K562 (cell line): ENCODE data around the gene UBLCP1. TPM values are rescaled to one million over a fixed set of nuclear protein-coding genes. Genes with fewer than 3 reads are reported as not detected.

Source experiments
- ATAC-seq: fragments of 200-7000 bp; cut with Tn5 transposase; 3 replicates; pipeline ENCODE4 v1.9.1; 2020; ENCODE audit warnings: moderate library complexity
- BruUV-seq: library from RNA; stranded (reverse); fragments of 400-500 nt; replicated peaks from 2 replicates; lab custom pipeline; 2021; lab: Mats Ljungman, UMichigan
- CTCF ChIA-PET: fragments of 300-600 bp; formaldehyde crosslinking; extraction: SDS; loops from one replicate; lab custom pipeline; 2021; ENCODE audit warnings: low intra/inter-chr PET ratio; lab: Yijun Ruan, JAX
- POLR2A ChIA-PET: fragments of 300-600, 350-650 bp; sonication (Branson Sonifier 250); formaldehyde crosslinking; extraction: SDS; loops from one replicate; lab custom pipeline; 2021; ENCODE audit warnings: antibody characterized with exemption, inconsistent platforms; lab: Yijun Ruan, JAX
- DNase-seq, 4 experiments: peaks; one replicate each; pipeline versions ENCODE4 v3.0.0 to v3.0.0-alpha.2; 2011 to 2018; ENCODE audit warnings: low spot score in 3 of 4, mixed read lengths in 3 of 4; ENCODE audit errors: extremely low read depth in 1 of 4
- FAIRE-seq: peaks from 2 replicates; lab custom pipeline; 2011; peaks lifted over from hg19 to GRCh38; lab: Jason Lieb, UNC
- H2AFZ ChIP-seq: 2 replicates; pipeline ENCODE4 v1.6.0; 2011; ENCODE audit warnings: low read depth, low read length, control low read depth, inconsistent platforms
- H3K27ac ChIP-seq: fragments of 200-600 bp; 3 replicates; pipeline ENCODE4 v1.8.0; 2011; ENCODE audit warnings: low read depth, mild to moderate bottlenecking, control low read depth, inconsistent platforms, low read length, moderate library complexity, mixed read lengths; ENCODE audit errors: extremely low read depth
- H3K27me3 ChIP-seq, 2 experiments: fragments of 300-600 bp in 1 of 2; 2 replicates in 1 of 2; 3 replicates in 1 of 2; pipeline versions ENCODE4 v1.6.0 to v1.8.0; 2011; ENCODE audit warnings: inconsistent platforms in 2 of 2, low read length in 2 of 2, mild to moderate bottlenecking in 1 of 2, mixed read lengths in 1 of 2, moderate library complexity in 1 of 2; ENCODE audit not compliant: control insufficient read depth in 2 of 2, insufficient read depth in 2 of 2
- H3K36me3 ChIP-seq: fragments of 300-600 bp; 3 replicates; pipeline ENCODE4 v1.8.0; 2011; ENCODE audit warnings: mild to moderate bottlenecking, low read length, inconsistent platforms; ENCODE audit not compliant: control insufficient read depth, insufficient read depth
- H3K4me1 ChIP-seq, 2 experiments: fragments of 200-600 bp in 1 of 2; replicated peaks in 1 of 2; 2 replicates in 1 of 2; 3 replicates in 1 of 2; pipeline versions ENCODE4 v1.5.1 to v1.8.0; 2011; ENCODE audit warnings: inconsistent platforms in 2 of 2, low read length in 2 of 2, mild to moderate bottlenecking in 1 of 2, mixed read lengths in 1 of 2, moderate library complexity in 1 of 2; ENCODE audit not compliant: control insufficient read depth in 2 of 2, insufficient read depth in 2 of 2
- H3K4me2 ChIP-seq: 2 replicates; pipeline ENCODE4 v1.6.1; 2011; ENCODE audit warnings: low read length, control low read depth, inconsistent platforms, mixed read lengths; ENCODE audit not compliant: insufficient read depth
- H3K4me3 ChIP-seq: fragments of 200-600 bp; sonication (generic), shearing (Covaris generic); 2 replicates; pipeline ENCODE4 v1.5.1; 2016; ENCODE audit warnings: control low read depth, inconsistent platforms
- H3K79me2 ChIP-seq: fragments of 200-600 bp; 3 replicates; pipeline ENCODE4 v1.8.0; 2011; ENCODE audit warnings: low read length, inconsistent platforms; ENCODE audit not compliant: control insufficient read depth, insufficient read depth
- H3K9ac ChIP-seq, 2 experiments: 2 replicates each; pipeline versions ENCODE4 v1.6.0 to v1.6.1; 2011; ENCODE audit warnings: low read depth in 2 of 2, low read length in 2 of 2, control low read depth in 1 of 2, inconsistent platforms in 1 of 2, mild to moderate bottlenecking in 1 of 2, mixed read lengths in 1 of 2; ENCODE audit not compliant: insufficient read depth in 1 of 2
- H3K9me1 ChIP-seq: one replicate; pipeline ENCODE4 v1.6.0; 2011; ENCODE audit warnings: inconsistent platforms, mild to moderate bottlenecking, low read length, moderate library complexity; ENCODE audit not compliant: control insufficient read depth, insufficient read depth
- H3K9me3 ChIP-seq: replicated peaks from 2 replicates; pipeline ENCODE4 v1.5.1; 2011; ENCODE audit warnings: low read depth, low read length, inconsistent platforms; ENCODE audit not compliant: control insufficient read depth, insufficient read depth
- H4K20me1 ChIP-seq: replicated peaks from 2 replicates; pipeline ENCODE4 v1.6.1; 2011; ENCODE audit warnings: low read length, inconsistent platforms, mixed read lengths; ENCODE audit not compliant: control insufficient read depth, insufficient read depth
- CBFA2T2 ChIP-seq: fragments of 450-650 bp; conservative IDR thresholded peaks from 2 replicates; pipeline ENCODE4 v1.6.1; 2017; ENCODE audit warnings: mild to moderate bottlenecking
- KAT8 ChIP-seq: fragments of 450-650 bp; IDR thresholded peaks from 2 replicates; pipeline ENCODE4 v1.6.1; 2016; ENCODE audit warnings: low read depth, mild to moderate bottlenecking
- L3MBTL2 ChIP-seq: fragments of 450-650 bp; IDR thresholded peaks from 2 replicates; pipeline ENCODE4 v1.6.1; 2016; ENCODE audit warnings: mild to moderate bottlenecking, moderate library complexity
- MAFK ChIP-seq: IDR thresholded peaks from 2 replicates; pipeline ENCODE4 v1.6.1; 2011; ENCODE audit warnings: low read length, improper control_type of control experiment
- MCM5 ChIP-seq: fragments of 450-650 bp; IDR thresholded peaks from 2 replicates; pipeline ENCODE4 v1.6.1; 2016; ENCODE audit warnings: low read depth
- NELFE ChIP-seq: IDR thresholded peaks from 2 replicates; pipeline ENCODE4 v1.6.1; 2011; ENCODE audit warnings: mild to moderate bottlenecking; ENCODE audit not compliant: insufficient read depth, insufficient read length
- NFE2 ChIP-seq: IDR thresholded peaks from 2 replicates; pipeline ENCODE4 v1.6.1; 2014; ENCODE audit warnings: antibody characterized with exemption, low read depth
- PHF20 ChIP-seq: fragments of 450-650 bp; IDR thresholded peaks from 2 replicates; pipeline ENCODE4 v1.6.1; 2018; ENCODE audit not compliant: partially characterized antibody
- RFX5 ChIP-seq: IDR thresholded peaks from 2 replicates; pipeline ENCODE4 v1.6.1; 2011; ENCODE audit warnings: low read depth, mild to moderate bottlenecking, improper control_type of control experiment, low read length
- SMARCB1 ChIP-seq: IDR thresholded peaks from 2 replicates; pipeline ENCODE4 v1.6.1; 2011; ENCODE audit warnings: improper control_type of control experiment, low read depth; ENCODE audit not compliant: insufficient read length
- ZNF121 ChIP-seq: sonication (generic); formaldehyde crosslinking; conservative IDR thresholded peaks from 2 replicates; pipeline ENCODE4 v1.8.0; 2022; ENCODE audit warnings: missing genetic modification reagents
- ZNF174 ChIP-seq: fragments of 250-450 bp; sonication (Bioruptor Pico); IDR thresholded peaks from 2 replicates; pipeline ENCODE4 v1.4.0; 2020; ENCODE audit warnings: mild to moderate bottlenecking
- ZNF23 ChIP-seq: fragments of 250-450 bp; sonication (Bioruptor Pico); IDR thresholded peaks from 2 replicates; pipeline ENCODE4 v1.4.0; 2020; ENCODE audit warnings: mild to moderate bottlenecking
- ZNF232 ChIP-seq: sonication (generic); formaldehyde crosslinking; IDR thresholded peaks from 2 replicates; pipeline ENCODE4 v1.8.0; 2022; ENCODE audit warnings: mild to moderate bottlenecking, missing genetic modification reagents
- WGBS: fragments of 100-300 bp; shearing (Covaris generic); methylation state at CpG from one replicate; pipeline ENCODE4 v1.1.6; 2016; ENCODE audit warnings: low coverage, mixed read lengths; ENCODE audit not compliant: insufficient coverage; ENCODE audit errors: missing lambda C conversion rate; 5-methylcytosine and 5-hydroxymethylcytosine counted together
- in situ Hi-C: fragments of 300-500 bp; cut with MboI; formaldehyde crosslinking; loops from 4 replicates; pipeline ENCODE4 v1.15.0; 2018; ENCODE audit warnings: inconsistent platforms, mixed read lengths
- intact Hi-C: fragments of 100-400 bp; cut with micrococcal nuclease; formaldehyde crosslinking; loops from 2 replicates; pipeline ENCODE4 v1.14.2; 2022
- polyA plus RNA-seq, 8 experiments: library from polyadenylated mRNA; depleted of rRNA in 4 of 8; stranded (reverse) in 5 of 8; unstranded in 3 of 8; fragments of >200 nt; fragmentation: Nextera tagmentation in 2 of 8; fragmentation: Illumina TruSeq in 1 of 8; extraction: Ambion mirVana in 2 of 8; extraction: Trizol in 1 of 8; gene quantifications; 2 replicates each; pipeline versions ENCODE4 v1.2.1 to v1.2.3, GENCODE V29; 2011 to 2014; ENCODE audit warnings: inconsistent platforms in 1 of 8, missing spikeins in 1 of 8
- total RNA-seq, 7 experiments: library from RNA; depleted of rRNA in 6 of 7; stranded (reverse); fragments of >200 nt in 6 of 7; fragmentation: Illumina TruSeq in 2 of 7; extraction: Trizol in 2 of 7; gene quantifications; 2 replicates each; pipeline versions ENCODE4 v1.2.1 to v1.2.3, GENCODE V29; 2011 to 2021; ENCODE audit warnings: low replicate concordance in 1 of 7
- TF ChIP-seq, protein P1 (sequence below): sonication (generic); formaldehyde crosslinking; IDR thresholded peaks from 2 replicates; pipeline ENCODE4 v1.8.0; 2022; ENCODE audit warnings: mild to moderate bottlenecking, missing genetic modification reagents, borderline replicate concordance
- TF ChIP-seq, protein P2 (sequence below): sonication (generic); formaldehyde crosslinking; IDR thresholded peaks from 2 replicates; pipeline ENCODE4 v1.8.1; 2022; ENCODE audit warnings: missing genetic modification reagents

The UBLCP1 gene
- total and polyA plus RNA-seq, 9 of the 15 experiments (the other 6 are each of a cell fraction or from before 2014, with no cell fraction given), result 18.8 to 39.8 (median 30.2) TPM

DNA sequence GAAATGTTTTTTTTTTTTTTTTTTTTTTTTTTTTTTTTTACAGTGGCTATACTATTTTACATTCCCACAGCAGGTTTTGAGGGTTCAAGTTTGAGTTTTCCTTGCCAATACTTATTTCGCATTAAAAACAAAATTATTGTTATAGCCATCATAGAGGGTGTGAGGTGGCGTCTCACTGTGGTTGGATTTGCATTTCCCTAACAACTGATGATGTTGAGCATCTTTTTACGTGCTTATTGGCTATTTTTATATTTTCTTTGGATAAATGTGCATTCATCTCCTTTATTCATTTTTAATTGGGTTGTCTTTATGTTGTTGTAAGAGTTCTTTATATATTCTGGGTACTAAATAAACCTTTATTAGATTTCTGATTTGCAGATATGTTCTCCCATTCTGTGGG is 18.9 kb upstream of the UBLCP1 start:
- no peak for DNase-seq
- BruUV-seq, result no TSS peak
- H3K27ac ChIP-seq, result no peak overlapping the region
- H3K27me3 ChIP-seq, result no peaks in the 10 kb centered on the region
- H3K9me1 ChIP-seq, result no peaks in the 10 kb centered on the region
- in situ Hi-C loops, result no loop called here
- peaks cover 0 to 12% of the 10 kb centered on the region in 2 experiments; a peak in 3 of 5 replicates for H3K4me1 ChIP-seq
- FAIRE-seq, result no peak
- no peak overlapping the region for H2AFZ ChIP-seq
- H3K36me3 ChIP-seq, result no peaks in the 10 kb centered on the region
- 40% methylated on average over 3 of the region's 3 CpGs for WGBS
- no peaks in the 10 kb centered on the region for H3K9me3 ChIP-seq
- ChIA-PET POLR2A (interaction anchor here (1.2 kb wide), 1 partner anchor 8 kb away, joined by 3 read pairs; no protein-coding TSS in a partner anchor), CTCF (no interaction called here)
- no peak overlapping the region for H3K4me2 ChIP-seq
- H3K9ac ChIP-seq, result no peak overlapping the region
- no peak overlapping the region for H3K4me3 ChIP-seq
- H3K79me2 ChIP-seq, result no peaks in the 10 kb centered on the region
- no peak for ATAC-seq
- H4K20me1 ChIP-seq, result no peaks in the 10 kb centered on the region
- intact Hi-C loops, result no loop called here
- TF ChIP-seq ZNF121 (CRISPR knock-in tag) (no peak), ZNF23 (no peak), MAFK (no peak), RFX5 (peak; percentile 89)

DNA sequence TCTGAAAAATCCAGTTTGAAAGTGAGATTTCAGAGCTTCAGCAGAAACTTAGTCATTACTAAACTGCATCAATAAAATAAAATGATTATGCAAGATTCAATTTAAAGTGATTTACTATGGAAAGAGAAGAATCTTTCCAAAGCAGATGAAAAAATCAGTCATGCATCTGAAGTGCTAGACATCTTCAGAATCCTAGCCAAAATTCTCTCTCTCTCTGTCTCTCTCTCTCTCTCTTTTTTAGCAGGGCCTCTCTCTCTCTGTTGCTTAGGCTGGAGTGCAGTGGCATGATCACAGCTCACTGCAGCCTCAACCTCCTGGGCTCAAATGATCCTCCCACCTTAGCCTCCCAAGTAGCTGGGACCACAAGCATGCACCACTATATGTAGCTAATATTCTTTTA is 18.2 kb upstream of the UBLCP1 start:
- Histone ChIP-seq H3K4me1 (peaks cover 0 to 12% of the 10 kb centered on the region in 2 experiments; a peak in 3 of 5 replicates), H3K4me3 (no peak overlapping the region), H3K27ac (no peak overlapping the region), H3K27me3 (no peaks in the 10 kb centered on the region), H2AFZ (no peak overlapping the region), H3K79me2 (no peaks in the 10 kb centered on the region), H3K4me2 (no peak overlapping the region), H3K9ac (no peak overlapping the region), H3K9me3 (no peaks in the 10 kb centered on the region), H3K9me1 (no peaks in the 10 kb centered on the region), H4K20me1 (no peaks in the 10 kb centered on the region), H3K36me3 (no peaks in the 10 kb centered on the region)
- no peak for FAIRE-seq
- TF ChIP-seq KAT8 (no peak), CBFA2T2 (no peak), NFE2 (no peak), SMARCB1 (no peak), NELFE (no peak), ZNF232 (CRISPR knock-in tag) (no peak), MCM5 (no peak), ZNF174 (no peak), L3MBTL2 (no peak), PHF20 (no peak)
- TF ChIP-seq, protein P1, sequence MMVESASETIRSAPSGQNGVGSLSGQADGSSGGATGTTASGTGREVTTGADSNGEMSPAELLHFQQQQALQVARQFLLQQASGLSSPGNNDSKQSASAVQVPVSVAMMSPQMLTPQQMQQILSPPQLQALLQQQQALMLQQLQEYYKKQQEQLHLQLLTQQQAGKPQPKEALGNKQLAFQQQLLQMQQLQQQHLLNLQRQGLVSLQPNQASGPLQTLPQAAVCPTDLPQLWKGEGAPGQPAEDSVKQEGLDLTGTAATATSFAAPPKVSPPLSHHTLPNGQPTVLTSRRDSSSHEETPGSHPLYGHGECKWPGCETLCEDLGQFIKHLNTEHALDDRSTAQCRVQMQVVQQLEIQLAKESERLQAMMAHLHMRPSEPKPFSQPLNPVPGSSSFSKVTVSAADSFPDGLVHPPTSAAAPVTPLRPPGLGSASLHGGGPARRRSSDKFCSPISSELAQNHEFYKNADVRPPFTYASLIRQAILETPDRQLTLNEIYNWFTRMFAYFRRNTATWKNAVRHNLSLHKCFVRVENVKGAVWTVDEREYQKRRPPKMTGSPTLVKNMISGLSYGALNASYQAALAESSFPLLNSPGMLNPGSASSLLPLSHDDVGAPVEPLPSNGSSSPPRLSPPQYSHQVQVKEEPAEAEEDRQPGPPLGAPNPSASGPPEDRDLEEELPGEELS, result no peak
- TF ChIP-seq, protein P2, sequence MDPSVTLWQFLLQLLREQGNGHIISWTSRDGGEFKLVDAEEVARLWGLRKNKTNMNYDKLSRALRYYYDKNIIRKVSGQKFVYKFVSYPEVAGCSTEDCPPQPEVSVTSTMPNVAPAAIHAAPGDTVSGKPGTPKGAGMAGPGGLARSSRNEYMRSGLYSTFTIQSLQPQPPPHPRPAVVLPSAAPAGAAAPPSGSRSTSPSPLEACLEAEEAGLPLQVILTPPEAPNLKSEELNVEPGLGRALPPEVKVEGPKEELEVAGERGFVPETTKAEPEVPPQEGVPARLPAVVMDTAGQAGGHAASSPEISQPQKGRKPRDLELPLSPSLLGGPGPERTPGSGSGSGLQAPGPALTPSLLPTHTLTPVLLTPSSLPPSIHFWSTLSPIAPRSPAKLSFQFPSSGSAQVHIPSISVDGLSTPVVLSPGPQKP (CRISPR knock-in tag), result no peak
- no TSS peak for BruUV-seq
- CTCF ChIA-PET, result no interaction called here
- POLR2A ChIA-PET, result interaction anchor here (1.2 to 1.9 kb wide), 3 partner anchors 9 to 14 kb away, joined by 3 to 5 read pairs (median 4); no protein-coding TSS in a partner anchor
- intact Hi-C loops (no loop called here), in situ Hi-C loops (no loop called here)
- no peak for ATAC-seq
- no peak for DNase-seq
